ENCODE measurements around the gene HMSD.
A peak's percentile ranks its signal among the peaks of the same experiment; 100 is the strongest.

HMSD gene

GRCh38 chr18:63960891-63961290 lies 11.8 kb downstream of the HMSD start:
- DNase-seq = no peak

- no peak for DNase-seq
Observed at GRCh38 chr18:63961435-63961980, 12.4 kb downstream of the HMSD start.

GRCh38 chr18:63962137-63962536 lies 13.0 kb downstream of the HMSD start:
- no peak for DNase-seq

- DNase-seq = peak; percentile 53
Observed at GRCh38 chr18:63963615-63964256, 14.6 kb downstream of the HMSD start.

GRCh38 chr18:63964908-63965307 lies 15.8 kb downstream of the HMSD start:
- no peak for DNase-seq

GRCh38 chr18:63965716-63966330 lies 16.7 kb downstream of the HMSD start:
- no peak for DNase-seq

- DNase-seq = peak; percentile 78
Observed at GRCh38 chr18:63969942-63970808, 21.1 kb downstream of the HMSD start, which contains the start of gene SERPINB8. TSS of gene SERPINB8 (plus strand) at chr18:63970081. CDS start at chr18:63978309, 8,228 bp downstream.

- no peak for DNase-seq
Observed at GRCh38 chr18:63970809-63971205, 21.7 kb downstream of the HMSD start.

- DNase-seq = no peak
Observed at GRCh38 chr18:63971320-63972001, 22.4 kb downstream of the HMSD start.

- no peak for DNase-seq
Observed at GRCh38 chr18:63972002-63972376, 22.9 kb downstream of the HMSD start.

- no peak for DNase-seq
Observed at GRCh38 chr18:63974991-63975390, 25.9 kb downstream of the HMSD start.

- DNase-seq = no peak
Observed at GRCh38 chr18:63975628-63976027, 26.5 kb downstream of the HMSD start.

- DNase-seq = no peak
Observed at GRCh38 chr18:63977040-63977439, 27.9 kb downstream of the HMSD start.

- peak; percentile 26 for DNase-seq
Observed at GRCh38 chr18:63979409-63979920, 30.4 kb downstream of the HMSD start.

GRCh38 chr18:63980027-63980426 lies 30.9 kb downstream of the HMSD start:
- DNase-seq = no peak

- DNase-seq = no peak
Observed at GRCh38 chr18:63980896-63981460, 31.9 kb downstream of the HMSD start.

- DNase-seq = no peak
Observed at GRCh38 chr18:63981719-63982118, 32.6 kb downstream of the HMSD start.

- no peak for DNase-seq
Observed at GRCh38 chr18:63982361-63982760, 33.3 kb downstream of the HMSD start.

GRCh38 chr18:63986885-63987284 lies 37.8 kb downstream of the HMSD start:
- no peak for DNase-seq

GRCh38 chr18:63987743-63988142 lies 38.6 kb downstream of the HMSD start:
- no peak for DNase-seq

GRCh38 chr18:63992751-63993150 lies 43.6 kb downstream of the HMSD start:
- no peak for DNase-seq

- DNase-seq = peak; percentile 19
Observed at GRCh38 chr18:63994783-63995399, 45.8 kb downstream of the HMSD start.
